ENCODE results near the gene MARK4.
"Not testable (repeated sequence)": the region's sequence is repeated elsewhere in the genome, so short reads cannot be mapped to it uniquely, and the experiment has no call there.

MARK4 gene

DNA sequence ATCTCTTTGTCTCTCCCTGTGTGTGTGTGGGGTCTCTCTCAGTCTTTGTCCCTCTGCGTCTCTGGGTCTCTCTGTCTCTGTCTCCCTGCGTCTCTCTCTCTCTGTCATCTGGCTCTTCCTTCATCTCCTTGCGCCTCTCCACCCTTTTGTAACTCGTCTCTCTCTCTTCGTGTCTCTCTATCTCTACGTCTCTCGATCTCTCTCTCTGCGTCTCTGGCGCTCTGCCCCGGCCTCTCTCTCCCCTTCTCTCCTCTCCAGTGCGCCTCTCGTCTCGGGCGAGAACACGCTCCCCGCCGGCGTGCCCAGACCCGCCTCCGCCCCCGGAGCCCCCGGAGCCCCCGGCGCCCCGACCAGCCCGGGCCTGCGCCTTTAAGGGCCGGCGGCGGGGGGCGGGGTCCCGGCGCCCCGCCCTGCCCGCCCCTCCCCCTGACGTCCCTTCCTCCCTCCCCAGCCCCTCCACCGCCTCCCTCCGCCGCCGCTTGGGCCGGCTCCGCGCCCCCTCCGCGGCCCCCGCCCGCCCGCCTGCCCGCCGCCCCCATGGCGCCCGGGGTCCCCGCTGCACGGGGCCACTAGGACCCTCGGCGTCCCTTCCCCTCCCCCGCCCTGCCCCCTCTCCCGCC, at the start of gene MARK4:
Gene MARK4, plus strand, starts transcription at position 440 of the 620 bp plus-strand sequence. CDS start 318 bp downstream, outside the sequence.
- in situ Hi-C loops (cut with MboI; ENCODE audit: low sequenced_read_pairs), result no loop called here

DNA sequence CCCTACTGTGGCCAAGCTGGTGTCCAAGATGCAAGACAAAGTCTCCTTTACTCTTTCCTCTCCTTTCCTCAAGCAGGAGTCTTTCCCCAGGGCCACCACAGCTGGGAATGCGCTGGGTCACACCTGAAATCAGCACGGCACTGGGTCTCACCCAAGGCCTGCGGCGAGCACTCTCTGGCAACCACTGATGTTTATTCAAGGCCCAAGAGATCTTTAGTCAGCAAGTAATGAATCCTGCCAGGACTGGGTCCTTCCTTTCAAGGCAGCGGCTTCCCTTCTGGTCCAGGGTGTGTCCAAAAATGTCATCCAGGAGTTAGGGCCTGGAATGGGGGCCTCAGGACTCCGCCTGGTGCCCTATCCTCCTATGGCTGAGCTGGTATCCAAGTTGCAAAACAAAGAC, 48.4 kb upstream of the MARK4 start:
- in situ Hi-C loops (cut with MboI; ENCODE audit: low sequenced_read_pairs), result no loop called here

DNA sequence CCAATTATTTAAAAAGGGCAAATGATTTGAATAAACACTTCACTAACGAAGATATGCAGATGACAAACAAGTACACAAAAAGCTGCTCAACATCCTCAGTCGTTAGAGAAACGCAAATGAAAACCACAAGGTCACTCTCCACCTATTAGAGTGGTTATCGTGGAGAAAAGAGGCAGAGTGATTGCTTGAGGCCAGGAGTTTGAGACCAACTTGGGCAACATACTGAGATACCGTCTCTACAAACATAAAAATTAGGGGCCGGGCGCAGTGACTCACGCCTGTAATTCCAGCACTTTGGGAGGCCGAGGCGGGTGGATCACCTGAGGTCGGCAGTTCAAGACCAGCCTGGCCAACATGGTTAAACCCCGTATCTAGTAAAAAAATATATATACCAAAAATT, 45.3 kb upstream of the MARK4 start:
- in situ Hi-C loops (cut with MboI; ENCODE audit: low sequenced_read_pairs), result no loop called here

DNA sequence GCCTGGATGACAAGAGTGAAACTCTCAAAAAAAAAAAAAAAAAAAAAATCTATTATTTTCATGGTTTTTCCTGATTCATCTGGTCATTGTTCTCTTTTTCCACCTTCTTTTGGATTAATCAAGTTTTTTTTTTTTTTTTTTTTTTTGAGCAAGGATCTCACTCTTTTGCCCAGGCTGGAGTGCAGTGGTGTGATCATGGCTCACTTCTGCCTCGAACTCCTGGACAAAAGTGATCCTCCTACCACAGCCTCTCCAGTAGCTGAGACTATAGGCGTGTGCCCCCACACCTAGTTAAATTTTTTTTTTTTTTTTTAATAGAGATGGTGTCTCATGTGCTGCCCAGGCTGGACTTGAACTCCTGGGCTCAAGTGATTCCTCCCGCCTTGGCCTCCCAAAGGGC, 44.7 kb upstream of the MARK4 start:
- in situ Hi-C loops (cut with MboI; ENCODE audit: low sequenced_read_pairs), result no loop called here

DNA sequence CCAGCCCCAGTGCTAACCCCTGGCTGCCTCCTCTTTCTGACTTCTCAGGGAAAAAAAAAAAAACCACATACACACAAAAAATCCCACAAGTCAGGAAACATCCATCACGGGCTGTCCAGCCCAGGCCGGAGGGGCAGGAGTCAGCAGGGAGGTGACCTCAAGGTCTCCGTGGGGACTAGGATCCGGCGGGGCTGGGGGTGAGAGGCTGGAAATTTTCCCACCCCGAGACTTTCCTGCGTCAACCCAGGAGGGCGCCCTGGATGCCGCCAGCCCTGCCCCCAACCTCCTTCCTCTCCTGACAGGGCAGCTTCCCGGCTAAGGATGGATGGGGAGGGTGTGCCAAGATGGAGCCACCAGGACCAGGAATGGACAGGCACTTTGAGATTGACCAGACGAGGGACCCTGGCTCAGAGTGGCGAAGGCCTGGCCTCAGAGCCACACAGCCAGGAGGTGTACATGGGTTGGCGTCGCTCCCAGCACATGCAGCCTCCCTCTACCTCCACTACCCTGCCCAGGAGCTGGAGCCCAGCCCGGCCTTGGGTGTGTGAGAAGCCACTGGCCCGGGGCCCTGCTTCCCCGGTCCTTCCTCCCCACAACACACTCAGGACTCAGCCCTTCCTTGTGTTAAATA, 39.2 kb upstream of the MARK4 start:
- in situ Hi-C loops (cut with MboI; ENCODE audit: low sequenced_read_pairs), result no loop called here

DNA sequence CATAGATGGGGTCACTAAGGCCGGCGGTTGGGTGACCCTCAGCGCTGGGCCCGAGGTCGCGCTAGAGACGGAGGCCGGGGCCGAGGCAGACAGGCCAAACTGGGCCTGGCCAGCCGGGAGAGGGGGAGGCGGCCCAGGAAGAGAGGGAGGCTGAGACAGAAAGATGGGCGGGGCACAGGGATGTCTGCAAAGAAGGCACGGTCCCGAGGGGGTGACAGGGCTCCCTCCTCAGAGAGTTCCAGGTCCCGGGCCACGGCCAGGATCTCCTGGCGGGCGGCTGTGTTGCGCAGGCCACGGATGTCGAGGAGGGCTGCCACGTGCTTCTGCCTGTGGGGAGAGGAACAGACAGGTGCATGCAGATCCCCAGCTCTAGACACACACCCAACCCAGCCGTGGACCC, 38.0 kb upstream of the MARK4 start:
- in situ Hi-C loops (cut with MboI; ENCODE audit: low sequenced_read_pairs), result no loop called here

DNA sequence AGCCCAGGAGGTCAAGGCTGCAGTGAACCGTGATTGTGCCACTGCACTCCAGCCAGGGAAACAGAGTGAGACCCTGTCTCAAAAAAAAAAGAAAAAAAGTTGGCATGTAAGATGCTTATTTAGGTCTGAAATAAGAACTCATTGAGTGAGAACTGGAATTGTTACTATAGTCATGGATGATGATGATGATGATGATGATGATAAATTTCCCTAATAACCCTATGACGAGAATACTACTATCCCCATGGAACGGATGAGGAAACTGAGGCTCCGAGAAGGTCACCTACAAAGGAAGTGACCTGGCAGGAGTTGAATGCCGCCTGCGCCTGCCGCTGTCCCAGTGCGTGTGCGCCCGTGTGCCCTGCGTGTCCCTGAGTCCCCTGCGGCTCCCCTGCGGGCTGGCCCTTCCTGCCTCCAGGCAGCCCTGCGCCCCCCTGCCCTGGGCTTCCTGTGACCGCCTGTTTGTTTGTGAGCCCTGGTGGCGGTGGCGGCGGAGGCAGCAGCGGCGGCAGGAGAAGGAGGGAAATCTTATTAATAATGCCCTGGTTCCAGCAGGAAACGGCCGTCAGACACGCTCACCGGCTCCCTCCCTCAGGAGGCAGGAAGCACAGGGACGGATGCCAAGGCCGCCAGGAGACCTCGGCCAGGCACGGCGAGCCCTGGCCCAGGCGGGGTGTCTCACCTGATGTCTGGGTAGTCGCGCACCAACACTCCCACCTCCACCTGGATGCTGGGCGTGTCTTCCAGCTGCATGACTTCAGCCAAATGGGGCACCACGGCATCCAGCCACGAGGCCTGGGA, 35.5 kb upstream of the MARK4 start:
- in situ Hi-C loops (cut with MboI; ENCODE audit: low sequenced_read_pairs), result no loop called here

DNA sequence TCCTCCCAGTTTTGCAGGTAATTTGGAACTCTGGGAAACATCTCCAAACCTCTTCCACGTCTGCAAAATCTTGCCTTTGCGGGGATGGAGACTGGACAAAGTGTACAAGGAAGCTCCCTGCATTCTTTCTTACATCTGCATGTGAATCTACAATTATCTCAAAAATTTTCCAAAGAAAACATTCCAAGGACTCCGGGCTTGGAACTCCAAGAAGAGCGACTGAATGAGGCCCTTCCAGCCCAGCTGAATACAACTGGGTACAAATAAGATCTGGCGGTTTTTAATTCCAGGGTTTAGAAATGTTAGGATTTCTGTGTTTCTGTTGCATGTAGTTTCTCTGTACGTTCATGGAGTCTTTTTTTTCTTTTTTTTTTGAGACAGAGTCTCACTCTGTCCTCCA, 34.4 kb upstream of the MARK4 start:
- in situ Hi-C loops (cut with MboI; ENCODE audit: low sequenced_read_pairs), result no loop called here

DNA sequence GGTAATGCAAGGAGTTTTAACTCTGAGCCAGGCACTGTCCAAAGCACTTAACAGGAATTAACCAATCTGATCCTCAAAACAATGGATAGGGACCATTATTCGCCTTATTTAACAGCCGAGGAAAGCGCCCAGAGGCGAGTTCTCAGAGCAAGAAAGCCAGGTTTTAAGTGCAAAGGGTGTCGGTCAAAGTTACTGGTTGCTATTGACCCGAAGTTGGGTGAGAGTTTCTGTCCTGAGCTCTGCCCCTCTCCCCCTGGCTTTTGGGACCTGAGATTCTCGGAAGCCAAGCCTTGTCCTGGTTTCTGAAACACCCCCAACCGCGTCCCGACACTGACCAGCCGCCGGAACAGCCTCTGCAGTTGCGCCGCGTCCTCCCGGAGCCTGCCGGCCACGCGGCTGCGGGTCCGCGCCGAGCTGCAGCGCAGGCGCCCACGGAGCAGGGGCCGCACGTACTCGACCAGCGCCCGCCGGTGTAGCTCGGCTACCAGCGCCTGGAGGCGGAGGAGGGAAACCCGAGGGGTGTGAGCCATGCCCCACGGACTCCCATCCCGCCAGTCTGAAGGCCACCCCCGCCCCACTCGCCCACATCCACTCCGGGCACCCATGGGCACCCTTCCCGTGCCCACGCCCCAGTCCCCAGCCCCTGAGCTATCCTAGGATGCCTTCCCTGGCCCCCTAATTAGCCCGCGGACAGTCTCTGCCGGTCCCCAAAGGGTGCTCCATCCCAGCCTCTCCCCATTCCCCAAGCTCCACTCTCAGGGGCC, 33.7 kb upstream of the MARK4 start:
- in situ Hi-C loops (cut with MboI; ENCODE audit: low sequenced_read_pairs), result no loop called here

DNA sequence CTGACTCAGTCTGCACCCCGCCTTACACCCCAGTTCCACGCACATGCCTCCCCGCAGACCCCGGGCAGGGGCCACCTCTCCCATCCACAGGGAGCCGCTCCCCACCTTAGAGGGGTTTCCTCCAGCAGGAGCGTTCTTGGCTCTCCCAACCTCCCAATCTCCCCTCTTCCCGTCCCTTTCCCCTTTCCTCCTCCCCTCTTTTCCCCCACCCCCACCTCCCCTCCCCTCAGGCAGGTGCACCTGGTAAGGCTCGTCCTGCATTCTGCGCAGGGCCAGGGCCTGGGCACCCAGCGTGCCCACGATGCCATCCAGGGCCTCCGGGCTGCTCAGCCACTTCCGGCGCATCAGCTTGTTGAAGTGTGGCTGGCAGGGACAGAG, 33.1 kb upstream of the MARK4 start:
- in situ Hi-C loops (cut with MboI; ENCODE audit: low sequenced_read_pairs), result no loop called here

DNA sequence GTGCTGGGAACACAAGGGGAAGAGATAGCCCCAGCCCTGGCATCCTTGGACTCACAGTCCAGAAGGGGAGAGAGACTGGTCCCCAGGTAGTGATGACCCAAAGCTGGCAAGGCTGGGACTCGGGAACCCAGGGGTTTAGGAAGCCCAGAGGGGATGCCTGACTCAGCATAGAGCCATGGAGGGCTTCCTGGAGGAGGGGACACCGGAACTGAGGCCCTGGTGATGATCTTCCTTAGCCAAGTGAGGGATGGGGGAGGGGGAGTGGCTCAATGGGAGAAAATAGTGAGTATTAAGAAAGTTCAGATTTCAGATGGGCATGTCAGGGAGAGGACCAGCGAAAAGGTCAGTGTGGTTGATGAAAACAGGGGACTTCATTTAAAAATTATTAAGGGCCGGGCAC, 32.6 kb upstream of the MARK4 start:
- in situ Hi-C loops (cut with MboI; ENCODE audit: low sequenced_read_pairs), result no loop called here

DNA sequence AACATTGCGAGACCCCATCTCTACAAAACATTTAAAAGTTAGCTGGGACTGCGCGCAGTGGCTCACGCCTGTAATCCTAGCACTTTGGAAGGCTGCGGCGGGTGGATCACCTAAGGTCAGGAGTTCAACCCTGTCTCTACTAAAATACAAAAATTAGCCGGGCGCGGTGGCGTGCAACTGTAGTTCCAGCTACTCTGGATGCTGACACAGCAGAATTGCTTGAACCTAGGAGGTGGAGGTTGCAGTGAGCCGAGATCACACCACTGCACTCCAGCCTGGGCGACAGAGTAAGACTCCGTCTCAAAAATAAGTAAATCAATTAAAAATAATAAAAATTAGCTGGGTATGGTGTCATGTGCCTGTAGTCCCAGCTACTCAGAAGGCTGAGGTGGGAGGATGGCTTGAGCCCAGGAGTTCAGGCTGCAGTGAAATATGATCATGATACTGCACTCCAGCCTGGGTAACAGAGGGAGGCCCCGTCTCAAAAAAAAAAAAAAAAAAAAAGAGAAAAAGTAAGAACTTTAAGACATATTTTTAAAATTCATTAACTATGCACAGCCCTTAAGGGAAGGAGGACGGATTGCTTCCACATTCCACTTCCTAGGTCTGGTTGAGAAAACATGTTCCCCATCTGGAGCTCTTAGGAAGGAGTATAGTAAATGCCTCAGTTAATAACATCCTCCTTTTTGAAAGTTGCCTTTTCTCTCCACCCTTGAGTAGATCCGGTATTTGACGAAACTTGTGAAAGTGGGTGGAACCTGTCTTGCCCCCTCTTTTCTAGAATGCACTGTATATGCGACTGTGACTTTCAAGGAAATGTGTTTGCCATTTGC, 31.9 kb upstream of the MARK4 start:
- in situ Hi-C loops (cut with MboI; ENCODE audit: low sequenced_read_pairs), result no loop called here

DNA sequence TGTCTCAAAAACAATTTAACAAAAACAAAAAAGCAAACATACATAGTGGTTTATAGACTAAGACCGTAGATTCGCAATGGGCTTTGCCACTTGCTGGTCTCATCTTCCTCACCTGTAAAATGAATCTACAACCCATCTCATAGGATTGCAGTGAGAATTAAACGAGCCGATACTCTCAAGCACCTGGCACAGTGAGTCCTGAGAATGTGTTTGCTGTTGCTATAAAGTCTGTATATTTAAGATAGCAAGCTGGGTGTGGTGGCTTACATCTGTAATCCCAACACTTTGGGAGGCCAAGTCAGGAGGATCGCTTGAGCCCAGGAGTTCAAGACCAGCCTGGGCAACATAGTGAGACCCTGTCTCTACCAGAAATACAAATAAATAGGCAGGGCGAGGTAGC, 28.3 kb upstream of the MARK4 start:
- in situ Hi-C loops (cut with MboI; ENCODE audit: low sequenced_read_pairs), result no loop called here

DNA sequence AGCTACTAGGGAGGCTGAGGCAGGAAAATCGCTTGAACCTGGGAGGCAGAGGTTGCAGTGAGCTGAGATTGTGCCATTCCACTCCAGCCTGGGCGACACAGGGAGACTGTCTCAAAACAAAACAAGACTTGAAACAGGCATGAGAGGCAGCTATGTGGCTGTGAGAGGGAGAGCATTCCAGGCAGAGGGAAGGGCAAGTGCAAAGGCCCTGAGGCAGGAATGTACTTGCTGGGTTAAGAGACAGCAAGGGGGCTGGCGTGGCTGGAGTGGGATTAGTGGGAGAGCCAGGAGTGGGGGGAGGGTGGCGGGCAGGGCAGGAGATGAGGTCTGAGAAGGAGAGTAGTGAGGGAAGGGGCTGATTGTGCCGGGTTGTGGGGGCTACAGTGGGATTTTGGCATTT, 27.2 kb upstream of the MARK4 start:
- in situ Hi-C loops (cut with MboI; ENCODE audit: low sequenced_read_pairs), result no loop called here

DNA sequence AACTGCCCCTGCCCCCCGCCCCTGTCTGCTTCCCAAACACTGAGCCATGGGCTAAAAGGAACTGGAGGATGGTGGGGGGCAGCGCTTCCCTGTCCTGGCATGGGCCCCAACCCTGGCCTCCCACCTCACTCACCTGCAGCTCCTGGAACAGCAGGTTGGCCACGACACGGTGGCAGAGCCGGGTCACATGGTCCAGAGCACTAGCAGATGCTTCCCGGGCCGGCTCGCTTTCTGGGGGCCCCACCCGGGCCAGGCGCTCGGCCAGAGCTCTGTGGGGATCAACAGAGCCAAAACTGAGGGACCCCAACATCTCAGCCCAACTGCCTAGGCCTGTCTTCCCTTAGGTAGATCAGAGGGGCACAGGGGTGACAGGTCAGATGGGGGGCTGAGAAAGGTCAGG, 26.4 kb upstream of the MARK4 start:
- in situ Hi-C loops (cut with MboI; ENCODE audit: low sequenced_read_pairs), result no loop called here

DNA sequence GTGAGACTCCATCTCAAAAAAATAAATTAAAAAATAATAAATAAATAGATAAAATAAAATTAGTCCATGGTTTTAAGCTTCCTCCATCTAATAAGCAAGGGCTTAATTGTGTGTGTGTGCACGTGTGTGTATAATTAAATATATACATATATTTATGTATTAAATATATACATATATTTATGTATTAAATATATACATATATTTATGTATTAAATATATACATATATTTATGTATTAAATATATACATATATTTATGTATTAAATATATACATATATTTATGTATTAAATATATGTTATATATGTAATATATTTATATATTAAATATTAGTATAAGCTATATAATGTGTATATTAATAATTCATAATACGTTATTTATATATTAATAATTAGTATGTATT, 22.0 kb upstream of the MARK4 start:
- in situ Hi-C loops (cut with MboI; ENCODE audit: low sequenced_read_pairs), result not testable (repeated sequence)

DNA sequence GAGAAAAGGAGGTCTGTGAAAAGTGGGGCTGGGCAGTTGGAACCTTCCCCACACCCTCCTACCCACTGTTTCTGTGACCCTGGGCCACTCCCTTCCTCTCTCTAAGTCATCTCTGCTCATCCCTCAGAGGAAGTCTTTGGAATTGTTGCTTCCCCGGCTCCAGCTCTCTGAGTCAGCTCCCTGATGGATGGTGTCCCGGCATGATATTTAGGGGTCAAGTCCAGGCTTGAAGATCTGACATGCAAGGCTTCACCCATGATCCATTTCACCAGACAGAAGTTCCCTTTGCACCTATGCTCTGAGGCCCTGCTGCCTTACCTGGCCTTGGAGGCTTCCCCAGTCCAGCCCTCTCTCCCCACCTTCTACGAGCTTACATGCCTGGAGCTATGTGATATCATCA, 19.2 kb upstream of the MARK4 start:
- in situ Hi-C loops (cut with MboI; ENCODE audit: low sequenced_read_pairs), result no loop called here

DNA sequence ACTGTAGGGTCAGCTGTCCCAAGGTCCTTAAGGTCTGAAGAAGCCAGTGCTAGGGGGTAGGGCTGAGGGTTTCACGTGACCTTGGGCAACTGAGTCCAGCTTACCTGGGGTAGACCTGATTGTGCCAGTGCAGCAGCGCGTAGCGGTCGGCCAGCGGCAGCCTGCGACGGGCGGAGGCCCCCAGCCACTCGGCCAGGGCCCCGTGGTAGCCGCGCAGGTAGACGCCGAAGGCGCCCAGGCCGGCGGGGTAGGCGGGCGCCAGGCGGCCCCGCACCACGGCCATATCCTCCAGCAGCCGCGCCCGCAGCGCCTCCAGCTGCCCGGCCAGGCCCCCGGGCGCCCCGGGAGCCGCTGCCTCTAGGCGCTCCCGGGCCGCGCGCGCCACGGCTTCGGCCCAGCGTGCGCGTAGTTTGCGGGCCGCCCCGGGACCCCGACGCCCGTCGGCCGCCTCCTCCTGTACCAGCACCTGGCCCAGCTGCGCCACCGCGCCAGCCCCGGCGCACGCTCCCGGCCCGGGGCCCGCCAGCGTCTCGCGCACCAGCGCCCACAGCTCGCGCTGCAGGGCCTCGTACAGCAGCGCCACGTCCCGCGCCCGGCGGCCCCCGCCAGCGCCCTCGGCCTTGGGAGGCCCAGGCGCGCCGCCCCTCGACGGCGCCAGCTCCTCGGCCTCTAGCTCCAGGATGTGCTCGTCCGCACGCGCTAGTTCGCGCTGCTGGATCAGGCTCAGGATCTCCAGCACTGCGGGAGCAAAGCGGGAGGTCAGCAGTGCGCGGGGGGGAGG, 16.8 kb upstream of the MARK4 start:
- in situ Hi-C loops (cut with MboI; ENCODE audit: low sequenced_read_pairs), result no loop called here

DNA sequence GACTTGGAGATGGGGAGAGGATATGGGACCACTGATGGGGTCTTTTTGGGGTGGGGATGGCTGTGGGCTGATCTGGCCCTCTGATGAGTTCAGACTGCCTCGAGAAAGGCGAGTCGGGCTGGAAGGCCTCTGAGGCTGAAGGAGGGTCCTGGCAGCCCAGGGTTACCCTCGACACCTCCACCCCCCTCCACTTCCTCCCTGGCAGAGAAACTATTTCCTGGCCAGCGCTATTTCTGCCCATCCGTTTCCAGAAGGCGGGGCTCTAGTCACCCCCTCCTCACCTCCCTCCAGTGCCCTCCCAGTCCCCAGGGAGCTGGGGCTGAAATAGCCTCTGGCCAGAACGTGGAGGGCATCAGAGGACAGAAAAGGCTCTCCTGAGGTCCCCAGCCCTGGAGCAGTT, 15.6 kb upstream of the MARK4 start:
- in situ Hi-C loops (cut with MboI; ENCODE audit: low sequenced_read_pairs), result no loop called here

DNA sequence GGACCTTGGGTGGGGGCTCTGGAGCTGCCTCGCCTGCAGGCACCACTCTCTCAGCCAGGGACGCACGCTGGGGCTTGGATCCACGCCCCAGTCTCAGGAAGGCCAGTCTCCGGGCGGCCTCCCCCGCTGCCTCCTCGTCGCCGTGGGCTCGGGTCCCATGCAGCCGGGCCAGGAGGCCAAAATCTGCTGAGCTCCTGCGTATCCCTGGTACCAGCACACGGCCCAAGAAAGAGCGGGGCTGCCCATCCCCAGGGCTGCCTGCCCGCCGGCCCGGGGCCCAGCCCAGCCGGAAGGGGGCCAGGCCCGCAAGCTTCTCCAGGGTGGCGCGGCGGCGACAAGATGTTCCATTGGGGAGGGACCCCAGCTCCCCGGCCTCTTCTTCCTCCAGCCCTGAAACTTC, 12.5 kb upstream of the MARK4 start:
- in situ Hi-C loops (cut with MboI; ENCODE audit: low sequenced_read_pairs), result no loop called here
